ENCODE data around the gene TUBB1. TPM values are rescaled to one million over a fixed set of nuclear protein-coding genes. Genes with fewer than 3 reads are reported as not detected.
A peak's percentile ranks its signal among the peaks of the same experiment; 100 is the strongest.
"Not testable (repeated sequence)": the region's sequence is repeated elsewhere in the genome, so short reads cannot be mapped to it uniquely, and the experiment has no call there.

Gene TUBB1
- total RNA-seq, 2 experiments from 2014 or later: not detected

- Mint-ChIP-seq H3K27ac (peak overlapping the region; percentile 55), H3K9me3 (no peaks in the 10 kb centered on the region), H3K4me3 (no peak overlapping the region), H3K36me3 (ENCODE audit: low read depth) (peaks cover 69% of the 10 kb centered on the region), H3K27me3 (no peaks in the 10 kb centered on the region), H3K4me1 (ENCODE audit: low read depth) (peaks cover 63% of the 10 kb centered on the region)
- intact Hi-C loops (cut with micrococcal nuclease): no loop called here
- ATAC-seq (no peak), DNase-seq (no peak)
- CTCF ChIA-PET: no interaction called here
- no peak for TF ChIP-seq CTCF (IDR thresholded peaks at IDR 0.05)
- POLR2A ChIA-PET: no interaction called here
Measured at GRCh38 chr20:59035381-59035780, 16.2 kb downstream of the TUBB1 start.

GRCh38 chr20:59037386-59037785 is 18.2 kb downstream of the TUBB1 start:
- ATAC-seq (no peak), DNase-seq (no peak)
- Mint-ChIP-seq H3K36me3 (ENCODE audit: low read depth) (peaks cover 75% of the 10 kb centered on the region), H3K27ac (peak overlapping the region; percentile 10), H3K9me3 (no peaks in the 10 kb centered on the region), H3K4me1 (ENCODE audit: low read depth) (peaks cover 63% of the 10 kb centered on the region), H3K4me3 (no peak overlapping the region), H3K27me3 (no peaks in the 10 kb centered on the region)
- CTCF ChIA-PET: no interaction called here
- intact Hi-C loops (cut with micrococcal nuclease): no loop called here
- TF ChIP-seq CTCF (IDR thresholded peaks at IDR 0.05): no peak
- POLR2A ChIA-PET: no interaction called here

GRCh38 chr20:59039233-59039632 is 20.0 kb downstream of the TUBB1 start:
- CTCF ChIA-PET: no interaction called here
- no peak for DNase-seq
- TF ChIP-seq CTCF (IDR thresholded peaks at IDR 0.05): no peak
- Mint-ChIP-seq H3K9me3 (no peaks in the 10 kb centered on the region), H3K36me3 (ENCODE audit: low read depth) (peaks cover 66% of the 10 kb centered on the region), H3K27ac (peak overlapping the region; percentile 94), H3K4me1 (ENCODE audit: low read depth) (peaks cover 66% of the 10 kb centered on the region), H3K27me3 (no peaks in the 10 kb centered on the region), H3K4me3 (peak overlapping the region; percentile 92)
- POLR2A ChIA-PET: no interaction called here
- intact Hi-C loops (cut with micrococcal nuclease): no loop called here
- no peak for ATAC-seq

- POLR2A ChIA-PET: interaction anchor here (0.5 to 6.4 kb wide), 4 partner anchors 8 to 151 kb away, joined by 3 to 40 read pairs (median 4); partner anchors contain the start of gene ATP5F1E
- H3K4me1 Mint-ChIP-seq (ENCODE audit: low read depth): peaks cover 60% of the 10 kb centered on the region
- H3K4me3 Mint-ChIP-seq: peak overlapping the region; percentile 92
- no peaks in the 10 kb centered on the region for H3K27me3 Mint-ChIP-seq
- intact Hi-C loops (cut with micrococcal nuclease): no loop called here
- H3K27ac Mint-ChIP-seq: peak overlapping the region; percentile 94
- no peak for TF ChIP-seq CTCF (IDR thresholded peaks at IDR 0.05)
- ATAC-seq: no peak
- H3K9me3 Mint-ChIP-seq: no peaks in the 10 kb centered on the region
- no peak for DNase-seq
- CTCF ChIA-PET: interaction anchor here (0.9 to 1.5 kb wide), 2 partner anchors 8 to 133 kb away, joined by 3 read pairs; partner anchors contain the start of gene ATP5F1E
- H3K36me3 Mint-ChIP-seq (ENCODE audit: low read depth): peaks cover 56% of the 10 kb centered on the region
Measured at GRCh38 chr20:59040667-59041066, 21.4 kb downstream of the TUBB1 start.

GRCh38 chr20:59041487-59041886 is 22.3 kb downstream of the TUBB1 start:
- Mint-ChIP-seq H3K36me3 (ENCODE audit: low read depth) (peaks cover 48% of the 10 kb centered on the region), H3K27ac (peak overlapping the region; percentile 94), H3K4me3 (peak overlapping the region; percentile 92), H3K4me1 (ENCODE audit: low read depth) (peaks cover 53% of the 10 kb centered on the region)
- ChIA-PET CTCF (interaction anchor here (0.7 to 1.5 kb wide), 2 partner anchors 9 to 164 kb away, joined by 3 read pairs; partner anchors contain the start of gene ATP5F1E), POLR2A (interaction anchor here (0.6 to 6.4 kb wide), 2 partner anchors 9 to 136 kb away, joined by 3 to 40 read pairs; partner anchors contain the start of gene ATP5F1E)
- H3K27me3 Mint-ChIP-seq; DNase-seq; ATAC-seq; intact Hi-C loops (cut with micrococcal nuclease); H3K9me3 Mint-ChIP-seq: not testable (repeated sequence)
